GM23248 (cell line): ENCODE results near the gene MORN4. TPM values are rescaled to one million over a fixed set of nuclear protein-coding genes. Genes with fewer than 3 reads are reported as not detected.

ENCODE experiments used
- DNase-seq: peaks from one replicate; pipeline ENCODE4 v3.0.0-alpha.2; 2015
- H2AFZ ChIP-seq: fragments of 200-600 bp; sonication (generic); 2 replicates; pipeline ENCODE4 v1.6.1; 2016; ENCODE audit warnings: antibody characterized with exemption
- H3F3A ChIP-seq: fragments of 200-600 bp; sonication (generic); 2 replicates; pipeline ENCODE4 v1.6.1; 2016; ENCODE audit warnings: mild to moderate bottlenecking, antibody characterized with exemption, mixed run types; ENCODE audit not compliant: insufficient read depth
- H3K27ac ChIP-seq: fragments of 200-600 bp; sonication (generic); 2 replicates; pipeline ENCODE4 v1.5.1; 2016; ENCODE audit warnings: mild to moderate bottlenecking
- H3K27me3 ChIP-seq: fragments of 200-600 bp; sonication (generic); replicated peaks from 2 replicates; pipeline ENCODE4 v1.6.1; 2016; ENCODE audit warnings: mild to moderate bottlenecking; ENCODE audit not compliant: insufficient read depth
- H3K36me3 ChIP-seq: fragments of 200-600 bp; sonication (generic); 2 replicates; pipeline ENCODE4 v1.6.1; 2016; ENCODE audit warnings: low read depth, mild to moderate bottlenecking
- H3K4me1 ChIP-seq: fragments of 200-600 bp; sonication (generic); 2 replicates; pipeline ENCODE4 v1.6.1; 2016; ENCODE audit warnings: mild to moderate bottlenecking; ENCODE audit not compliant: insufficient read depth
- H3K4me2 ChIP-seq: fragments of 200-600 bp; sonication (generic); one replicate; pipeline ENCODE4 v1.6.1; 2016; ENCODE audit warnings: mild to moderate bottlenecking; ENCODE audit not compliant: unreplicated experiment
- H3K4me3 ChIP-seq: fragments of 200-600 bp; sonication (generic); 2 replicates; pipeline ENCODE4 v1.5.1; 2016; ENCODE audit warnings: mild to moderate bottlenecking
- H3K79me2 ChIP-seq: fragments of 200-600 bp; sonication (generic); 2 replicates; pipeline ENCODE4 v1.6.1; 2016; ENCODE audit warnings: mild to moderate bottlenecking; ENCODE audit not compliant: insufficient read depth
- H3K9ac ChIP-seq: fragments of 200-600 bp; sonication (generic); 2 replicates; pipeline ENCODE4 v1.6.1; 2016; ENCODE audit warnings: mild to moderate bottlenecking
- H3K9me2 ChIP-seq: fragments of 200-600 bp; sonication (generic); 2 replicates; pipeline ENCODE4 v1.6.1; 2016; ENCODE audit warnings: mixed run types, mild to moderate bottlenecking, moderate library complexity; ENCODE audit not compliant: insufficient read depth
- H3K9me3 ChIP-seq: fragments of 200-600 bp; sonication (generic); one replicate; pipeline ENCODE4 v1.6.1; 2017; ENCODE audit warnings: low read depth
- H4K20me1 ChIP-seq: fragments of 200-600 bp; sonication (generic); 2 replicates; pipeline ENCODE4 v1.6.0; 2016; ENCODE audit not compliant: insufficient read depth
- EZH2 ChIP-seq: fragments of 200-600 bp; sonication (generic); IDR thresholded peaks from 2 replicates; pipeline ENCODE4 v1.6.1; 2018; ENCODE audit warnings: antibody characterized with exemption, mild to moderate bottlenecking; ENCODE audit not compliant: insufficient read depth, poor library complexity, severe bottlenecking
- EZH2phosphoT487 ChIP-seq: fragments of 200-600 bp; sonication (generic); IDR thresholded peaks from 2 replicates; pipeline ENCODE4 v1.6.1; 2018; ENCODE audit warnings: antibody characterized with exemption, moderate library complexity, mild to moderate bottlenecking, low read depth; ENCODE audit not compliant: insufficient read depth
- WGBS, 2 experiments: methylation state at CpG; one replicate each; pipeline ENCODE4 v1.1.6; 2015 to 2017; ENCODE audit warnings: low lambda C conversion rate in 2 of 2, low coverage in 1 of 2; ENCODE audit errors: missing lambda C conversion rate in 2 of 2; 5-methylcytosine and 5-hydroxymethylcytosine counted together
- in situ Hi-C: fragments of 300-500 bp; cut with MboI; formaldehyde crosslinking; loops from 2 replicates; pipeline ENCODE4 v1.15.0; 2020
- polyA plus RNA-seq: library from polyadenylated mRNA; unstranded; fragments of >200 nt; fragmentation: Nextera tagmentation; extraction: Ambion mirVana; gene quantifications from 2 replicates; pipeline ENCODE4 v1.2.1, GENCODE V29; 2016
- total RNA-seq: library from RNA; depleted of rRNA; stranded (reverse); fragments of >200 nt; shearing (Covaris generic); gene quantifications from 2 replicates; pipeline ENCODE4 v1.2.3, GENCODE V29; 2014

MORN4 gene
- total and polyA plus RNA-seq, 2 experiments from 2014 or later: 7.9 to 19.8 TPM

DNA sequence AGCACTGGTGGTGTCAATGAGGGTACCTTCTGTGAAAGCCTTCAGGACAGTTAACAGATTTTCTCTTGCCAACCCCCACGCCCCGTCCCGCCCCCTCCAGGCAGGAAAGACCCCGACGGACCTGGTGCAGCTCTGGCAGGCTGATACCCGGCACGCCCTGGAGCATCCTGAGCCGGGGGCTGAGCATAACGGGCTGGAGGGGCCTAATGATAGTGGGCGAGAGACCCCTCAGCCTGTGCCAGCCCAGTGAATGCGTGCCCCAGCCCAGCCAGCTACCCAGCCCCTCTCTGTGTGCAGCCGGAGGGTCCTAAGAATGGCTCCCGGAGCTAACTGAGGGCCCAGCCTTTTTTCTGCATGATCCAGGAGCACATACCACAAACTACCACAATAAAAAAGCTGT is 49.8 kb downstream of the MORN4 start:
- no peak overlapping the region for H3K4me2 ChIP-seq
- H3K9ac ChIP-seq: no peak overlapping the region
- no peak for DNase-seq
- no peak overlapping the region for H3K4me3 ChIP-seq
- H3K4me1 ChIP-seq: peaks cover 4% of the 10 kb centered on the region; the same call in 1 of the 2 replicates
- H3K36me3 ChIP-seq: no peaks in the 10 kb centered on the region
- no peaks in the 10 kb centered on the region for H3K9me2 ChIP-seq
- no peaks in the 10 kb centered on the region for H3K79me2 ChIP-seq
- no peak overlapping the region for H3K27ac ChIP-seq
- H3K9me3 ChIP-seq: no peaks in the 10 kb centered on the region
- TF ChIP-seq EZH2: no peak
- TF ChIP-seq EZH2phosphoT487: no peak
- 80 to 83% methylated on average over 6 to 11 of the region's 13 CpGs for WGBS, 2 experiments
- H3F3A ChIP-seq: no peaks in the 10 kb centered on the region
- in situ Hi-C loops: no loop called here
- no peaks in the 10 kb centered on the region for H4K20me1 ChIP-seq
- peak overlapping the region; percentile 69 for H2AFZ ChIP-seq
- H3K27me3 ChIP-seq: no peaks in the 10 kb centered on the region

DNA sequence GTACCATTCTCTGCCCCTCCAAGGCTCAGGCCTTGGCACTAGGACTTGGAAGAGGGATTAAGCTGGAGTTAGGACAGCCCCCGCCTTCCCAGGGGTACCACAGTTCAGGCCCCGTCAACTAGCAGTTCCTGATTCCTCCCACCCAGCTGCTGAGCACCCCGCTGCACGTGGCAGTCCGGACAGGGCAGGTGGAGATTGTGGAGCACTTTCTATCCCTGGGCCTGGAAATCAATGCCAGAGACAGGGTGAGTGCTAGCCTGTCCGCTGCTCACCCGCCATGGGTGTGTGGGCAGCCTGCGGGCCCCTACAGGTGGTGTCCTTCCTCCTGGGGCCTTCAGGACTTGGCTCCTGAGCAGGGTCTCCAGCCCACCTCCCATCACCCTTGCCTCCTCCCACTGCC is 51.1 kb downstream of the MORN4 start:
- H3K9ac ChIP-seq: no peak overlapping the region
- H3K4me2 ChIP-seq: no peak overlapping the region
- H2AFZ ChIP-seq: no peak overlapping the region
- no peak overlapping the region for H3K4me3 ChIP-seq
- H3K9me2 ChIP-seq: no peaks in the 10 kb centered on the region
- WGBS, 2 experiments: 93 to 97% methylated on average over 6 to 8 of the region's 8 CpGs
- TF ChIP-seq EZH2phosphoT487 (no peak), EZH2 (no peak)
- H3K4me1 ChIP-seq: peaks cover 4% of the 10 kb centered on the region; the same call in 1 of the 2 replicates
- no peaks in the 10 kb centered on the region for H3K79me2 ChIP-seq
- no peaks in the 10 kb centered on the region for H4K20me1 ChIP-seq
- in situ Hi-C loops: no loop called here
- H3F3A ChIP-seq: no peaks in the 10 kb centered on the region
- no peaks in the 10 kb centered on the region for H3K9me3 ChIP-seq
- no peak overlapping the region for H3K27ac ChIP-seq
- H3K27me3 ChIP-seq: no peaks in the 10 kb centered on the region
- H3K36me3 ChIP-seq: no peaks in the 10 kb centered on the region
- no peak for DNase-seq

DNA sequence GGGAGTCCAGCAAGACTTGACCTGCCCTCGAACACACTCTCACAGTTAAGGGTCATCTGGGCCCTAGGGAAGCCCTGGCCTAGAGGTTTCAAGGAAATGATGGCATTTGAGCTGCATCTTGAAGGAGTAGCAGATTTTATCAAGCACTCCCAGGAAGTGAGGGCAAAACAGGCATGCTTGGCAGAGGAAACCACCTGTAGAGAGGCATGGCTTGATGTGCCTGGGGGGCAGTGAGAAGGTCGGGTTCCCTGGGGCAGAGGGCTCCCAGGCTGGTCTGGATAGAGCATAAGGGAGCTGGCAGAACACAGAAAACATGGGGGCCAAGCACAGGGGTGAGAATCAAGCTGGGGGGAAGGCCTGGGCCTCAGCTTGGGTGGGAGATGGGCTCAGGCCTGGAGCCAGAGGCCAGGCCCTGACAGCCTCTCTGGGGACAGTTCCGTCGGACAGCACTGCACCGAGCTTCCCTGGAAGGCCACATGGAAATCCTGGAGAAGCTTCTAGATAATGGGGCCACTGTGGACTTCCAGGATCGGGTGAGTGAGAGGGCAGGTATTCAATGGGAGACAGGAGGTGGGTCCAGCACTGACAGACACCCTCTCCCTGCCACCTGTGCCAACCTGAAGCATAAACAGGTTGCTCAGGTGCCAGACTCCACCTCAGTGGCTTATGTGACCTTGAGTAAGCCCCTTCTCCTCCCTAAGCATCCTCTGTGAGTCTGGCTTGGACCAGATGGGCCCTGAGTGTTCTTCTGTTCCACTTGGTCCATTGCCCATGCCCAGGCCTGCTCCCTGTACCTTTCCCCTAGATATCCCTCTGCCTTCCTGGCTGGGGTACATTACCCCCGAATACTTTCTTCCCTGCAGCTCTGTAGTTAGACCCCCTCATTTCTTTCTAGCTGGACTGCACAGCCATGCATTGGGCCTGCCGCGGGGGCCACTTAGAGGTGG is 52.6 kb downstream of the MORN4 start:
- no peaks in the 10 kb centered on the region for H3K27me3 ChIP-seq
- 74 to 80% methylated on average over 9 of the region's 9 CpGs for WGBS, 2 experiments
- in situ Hi-C loops: no loop called here
- H3K9me3 ChIP-seq: no peaks in the 10 kb centered on the region
- no peak overlapping the region for H3K27ac ChIP-seq
- H4K20me1 ChIP-seq: no peaks in the 10 kb centered on the region
- H3K79me2 ChIP-seq: no peaks in the 10 kb centered on the region
- no peaks in the 10 kb centered on the region for H3F3A ChIP-seq
- no peak for DNase-seq
- H3K4me3 ChIP-seq: no peak overlapping the region
- TF ChIP-seq EZH2phosphoT487 (no peak), EZH2 (no peak)
- peaks cover 4% of the 10 kb centered on the region; the same call in 1 of the 2 replicates for H3K4me1 ChIP-seq
- no peaks in the 10 kb centered on the region for H3K9me2 ChIP-seq
- no peak overlapping the region for H3K4me2 ChIP-seq
- H3K9ac ChIP-seq: no peak overlapping the region
- no peaks in the 10 kb centered on the region for H3K36me3 ChIP-seq
- H2AFZ ChIP-seq: no peak overlapping the region

DNA sequence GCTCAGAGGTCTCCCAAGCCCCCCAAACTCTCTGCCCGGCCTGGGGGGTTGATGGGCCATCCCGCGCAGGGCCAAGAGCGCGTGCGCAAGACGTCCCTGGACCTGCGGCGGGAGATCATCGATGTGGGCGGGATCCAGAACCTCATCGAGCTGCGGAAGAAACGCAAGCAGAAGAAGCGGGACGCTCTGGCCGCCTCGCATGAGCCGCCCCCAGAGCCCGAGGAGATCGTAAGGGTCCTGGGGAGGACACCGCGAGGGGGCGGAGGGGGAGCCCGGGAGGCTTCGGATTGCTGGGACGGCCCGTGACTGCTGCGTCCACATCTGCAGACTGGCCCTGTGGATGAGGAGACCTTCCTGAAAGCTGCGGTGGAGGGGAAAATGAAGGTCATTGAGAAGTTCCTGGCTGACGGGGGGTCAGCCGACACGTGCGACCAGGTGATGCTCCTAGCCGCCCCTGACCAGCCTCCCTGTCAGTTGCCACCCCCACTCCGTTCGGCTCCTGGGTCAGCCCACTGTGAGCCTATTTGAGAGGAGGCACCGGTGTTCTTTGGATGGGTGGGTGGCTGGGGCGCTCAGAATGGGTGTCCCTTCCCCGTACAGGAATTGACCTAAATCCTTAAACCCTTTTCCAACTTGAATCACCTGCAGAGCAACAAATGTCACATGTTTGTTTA is 55.0 kb downstream of the MORN4 start:
- H3K4me2 ChIP-seq: no peak overlapping the region

More for the DNA sequence above, 55.0 kb downstream of the MORN4 start:
- no peaks in the 10 kb centered on the region for H3K36me3 ChIP-seq
- no peak for TF ChIP-seq EZH2phosphoT487
- TF ChIP-seq EZH2: no peak
- H3K9me2 ChIP-seq: no peaks in the 10 kb centered on the region
- H3K4me3 ChIP-seq: no peak overlapping the region
- no peak overlapping the region for H2AFZ ChIP-seq
- no peak for DNase-seq
- no peaks in the 10 kb centered on the region for H3K27me3 ChIP-seq
- no peaks in the 10 kb centered on the region for H3K79me2 ChIP-seq
- no peak overlapping the region for H3K27ac ChIP-seq
- peaks cover 14% of the 10 kb centered on the region for H3K4me1 ChIP-seq
- no peaks in the 10 kb centered on the region for H3F3A ChIP-seq
- no peaks in the 10 kb centered on the region for H3K9me3 ChIP-seq
- 88 to 90% methylated on average over 37 to 40 of the region's 40 CpGs for WGBS, 2 experiments
- H4K20me1 ChIP-seq: no peaks in the 10 kb centered on the region
- no peak overlapping the region for H3K9ac ChIP-seq
- in situ Hi-C loops: no loop called here
